Upper lobe of left lung (tissue), 4 donors: ENCODE data around the gene BAX.
"Not testable (repeated sequence)": the region's sequence is repeated elsewhere in the genome, so short reads cannot be mapped to it uniquely, and the experiment has no call there.

ENCODE experiments used
- EP300 ChIP-seq, 4 donors: sonication (generic); formaldehyde crosslinking; IDR thresholded peaks; one replicate each; pipeline ENCODE4 v1.5.1; 2017; ENCODE audit warnings: antibody characterized with exemption in 4 of 4, control low read depth in 2 of 4
- POLR2A ChIP-seq, 4 donors: fragments of 450-650 bp; IDR thresholded peaks; one replicate each; pipeline ENCODE4 v1.5.1; 2016 to 2017; ENCODE audit warnings: antibody characterized with exemption in 4 of 4, mild to moderate bottlenecking in 2 of 4
- POLR2AphosphoS5 ChIP-seq, 2 donors: sonication (generic); formaldehyde crosslinking; IDR thresholded peaks; one replicate each; pipeline ENCODE4 v1.5.1; 2017; ENCODE audit warnings: antibody characterized with exemption in 2 of 2
- TF ChIP-seq, protein P1 (sequence below), 6 experiments: fragments of 450-650 bp in 4 of 6; fragments of 200-600 bp in 2 of 6; sonication (generic) in 2 of 6; IDR thresholded peaks; one replicate each; pipeline ENCODE4 v1.5.1; 2016 to 2019; ENCODE audit warnings: antibody characterized with exemption in 6 of 6

DNA sequence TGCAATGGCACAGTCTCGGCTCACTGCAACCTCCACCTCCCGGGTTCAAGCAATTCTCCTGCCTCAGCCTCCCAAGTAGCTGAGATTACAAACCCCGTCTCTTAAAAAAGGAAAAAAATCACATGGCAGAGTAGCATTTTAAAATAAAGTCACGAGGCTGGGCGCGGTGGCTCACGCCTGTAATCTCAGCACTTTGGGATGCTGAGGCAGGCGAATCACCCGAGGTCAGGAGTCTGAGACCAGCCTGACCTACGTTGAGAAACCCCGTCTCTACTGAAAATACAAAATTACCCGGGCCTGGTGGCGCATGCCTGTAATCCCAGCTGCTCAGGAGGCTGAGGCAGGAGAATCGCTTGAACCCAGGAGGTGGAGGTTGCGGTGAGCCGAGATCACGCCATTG, 27.0 kb upstream of the BAX start:
- TF ChIP-seq, protein P1, sequence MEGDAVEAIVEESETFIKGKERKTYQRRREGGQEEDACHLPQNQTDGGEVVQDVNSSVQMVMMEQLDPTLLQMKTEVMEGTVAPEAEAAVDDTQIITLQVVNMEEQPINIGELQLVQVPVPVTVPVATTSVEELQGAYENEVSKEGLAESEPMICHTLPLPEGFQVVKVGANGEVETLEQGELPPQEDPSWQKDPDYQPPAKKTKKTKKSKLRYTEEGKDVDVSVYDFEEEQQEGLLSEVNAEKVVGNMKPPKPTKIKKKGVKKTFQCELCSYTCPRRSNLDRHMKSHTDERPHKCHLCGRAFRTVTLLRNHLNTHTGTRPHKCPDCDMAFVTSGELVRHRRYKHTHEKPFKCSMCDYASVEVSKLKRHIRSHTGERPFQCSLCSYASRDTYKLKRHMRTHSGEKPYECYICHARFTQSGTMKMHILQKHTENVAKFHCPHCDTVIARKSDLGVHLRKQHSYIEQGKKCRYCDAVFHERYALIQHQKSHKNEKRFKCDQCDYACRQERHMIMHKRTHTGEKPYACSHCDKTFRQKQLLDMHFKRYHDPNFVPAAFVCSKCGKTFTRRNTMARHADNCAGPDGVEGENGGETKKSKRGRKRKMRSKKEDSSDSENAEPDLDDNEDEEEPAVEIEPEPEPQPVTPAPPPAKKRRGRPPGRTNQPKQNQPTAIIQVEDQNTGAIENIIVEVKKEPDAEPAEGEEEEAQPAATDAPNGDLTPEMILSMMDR (IDR thresholded peaks at IDR 0.05), result not testable (repeated sequence)
- peak in 1 of 4 donors; percentile 16 for TF ChIP-seq POLR2A (IDR thresholded peaks at IDR 0.05)
- not testable (repeated sequence) for TF ChIP-seq EP300, POLR2AphosphoS5 (IDR thresholded peaks at IDR 0.05)
